ENCODE results near the gene TTC24.

DNA sequence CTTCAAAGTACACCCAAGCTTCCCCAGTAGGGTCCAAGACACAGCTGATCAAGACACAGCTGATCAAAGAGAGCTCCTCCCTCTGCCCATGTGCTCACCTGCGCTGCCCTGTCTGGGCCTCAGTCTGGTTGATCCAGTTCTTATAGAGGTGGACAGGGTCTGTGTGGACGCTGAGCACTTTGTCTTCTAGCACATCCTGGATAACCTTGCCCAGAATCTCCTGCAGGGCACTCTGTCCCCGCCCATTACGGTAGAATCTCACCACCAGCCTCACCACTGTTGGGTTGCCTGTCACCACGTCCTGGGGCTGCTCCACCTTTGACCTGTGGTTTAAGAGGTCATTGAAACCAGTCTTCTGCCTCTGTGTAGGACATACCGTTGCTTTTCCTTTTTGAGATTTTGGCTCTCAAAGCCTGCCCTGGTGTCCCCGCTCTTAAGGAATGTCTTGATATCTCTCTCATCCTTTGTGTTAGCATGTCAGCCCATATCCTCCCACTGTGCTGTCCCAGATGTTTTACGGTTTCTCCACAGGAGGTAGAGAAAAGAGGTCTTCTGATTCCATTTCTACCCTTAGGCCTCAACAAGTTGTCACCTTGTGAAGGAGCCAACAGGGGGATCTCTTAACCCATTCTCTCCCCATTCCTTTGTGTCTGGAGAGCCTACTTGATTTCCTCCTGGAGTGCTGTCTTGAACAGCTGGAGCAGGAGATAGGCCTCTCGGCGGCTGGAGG, 40.6 kb upstream of the TTC24 start:
- TF ChIP-seq, protein P1, sequence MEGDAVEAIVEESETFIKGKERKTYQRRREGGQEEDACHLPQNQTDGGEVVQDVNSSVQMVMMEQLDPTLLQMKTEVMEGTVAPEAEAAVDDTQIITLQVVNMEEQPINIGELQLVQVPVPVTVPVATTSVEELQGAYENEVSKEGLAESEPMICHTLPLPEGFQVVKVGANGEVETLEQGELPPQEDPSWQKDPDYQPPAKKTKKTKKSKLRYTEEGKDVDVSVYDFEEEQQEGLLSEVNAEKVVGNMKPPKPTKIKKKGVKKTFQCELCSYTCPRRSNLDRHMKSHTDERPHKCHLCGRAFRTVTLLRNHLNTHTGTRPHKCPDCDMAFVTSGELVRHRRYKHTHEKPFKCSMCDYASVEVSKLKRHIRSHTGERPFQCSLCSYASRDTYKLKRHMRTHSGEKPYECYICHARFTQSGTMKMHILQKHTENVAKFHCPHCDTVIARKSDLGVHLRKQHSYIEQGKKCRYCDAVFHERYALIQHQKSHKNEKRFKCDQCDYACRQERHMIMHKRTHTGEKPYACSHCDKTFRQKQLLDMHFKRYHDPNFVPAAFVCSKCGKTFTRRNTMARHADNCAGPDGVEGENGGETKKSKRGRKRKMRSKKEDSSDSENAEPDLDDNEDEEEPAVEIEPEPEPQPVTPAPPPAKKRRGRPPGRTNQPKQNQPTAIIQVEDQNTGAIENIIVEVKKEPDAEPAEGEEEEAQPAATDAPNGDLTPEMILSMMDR (IDR thresholded peaks at IDR 0.05; ENCODE audit: poor library complexity): no peak
- no peak for TF ChIP-seq EZH2 (IDR thresholded peaks at IDR 0.05; ENCODE audit: borderline replicate concordance)
- TF ChIP-seq EZH2phosphoT487 (IDR thresholded peaks at IDR 0.05; ENCODE audit: low read depth, severe bottlenecking, unreplicated experiment): no peak

All from hepatocyte (in vitro differentiated cells).